Spleen (tissue), 3 donors: ENCODE measurements around the gene CHCHD6.

Source experiments
- POLR2A ChIP-seq, 3 donors: fragments of 450-650 bp; IDR thresholded peaks; one replicate each; pipeline ENCODE4 v1.5.1; 2017; ENCODE audit warnings: antibody characterized with exemption in 3 of 3, mild to moderate bottlenecking in 1 of 3
- POLR2AphosphoS5 ChIP-seq, 3 donors: sonication (generic); formaldehyde crosslinking; IDR thresholded peaks; one replicate each; pipeline ENCODE4 v1.5.1; 2017; ENCODE audit warnings: antibody characterized with exemption in 3 of 3

DNA sequence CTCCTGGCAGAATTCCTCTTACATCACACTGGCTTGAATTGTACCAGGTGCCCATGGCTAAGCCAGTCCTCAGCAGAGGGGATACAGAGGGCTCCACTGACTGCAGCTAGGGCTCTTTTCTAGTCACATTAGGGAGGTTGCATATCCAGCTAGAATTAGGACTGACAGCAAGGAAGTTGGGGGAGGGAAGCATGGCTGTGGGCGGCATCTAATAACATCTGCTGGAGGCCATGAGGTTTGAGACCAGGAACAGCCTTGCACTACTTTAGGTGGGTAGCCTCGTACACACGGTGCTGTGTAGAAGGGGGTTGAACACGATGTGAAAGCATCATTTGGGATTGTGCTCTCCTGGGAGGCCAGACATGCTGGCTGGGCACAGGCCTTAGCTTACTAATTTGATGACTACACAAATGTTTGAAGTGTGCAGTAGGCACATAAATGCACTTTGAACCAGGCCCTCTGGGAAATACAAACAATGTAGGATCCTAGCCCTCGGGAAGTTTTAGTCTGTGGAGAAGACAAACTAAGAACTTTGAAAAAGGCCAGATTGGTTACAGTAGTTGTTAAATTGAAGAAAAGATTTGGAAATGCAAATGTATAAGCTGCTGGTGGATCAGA, 30.2 kb downstream of the CHCHD6 start:
- TF ChIP-seq POLR2A (IDR thresholded peaks at IDR 0.05) (no peak), POLR2AphosphoS5 (IDR thresholded peaks at IDR 0.05) (no peak)
